HCT116 (cell line): Measurements from ENCODE around the gene ILDR2. TPM values are rescaled to one million over a fixed set of nuclear protein-coding genes. Genes with fewer than 3 reads are reported as not detected.

Source experiments
- ATAC-seq: fragments of 200-7000 bp; cut with Tn5 transposase; 2 replicates; pipeline ENCODE4 v1.9.1; 2020; ENCODE audit warnings: mild to moderate bottlenecking, moderate library complexity
- BruUV-seq: library from RNA; stranded (reverse); fragments of 400-500 nt; replicated peaks from 2 replicates; lab custom pipeline; 2021; lab: Mats Ljungman, UMichigan
- CTCF ChIA-PET: fragments of 300-600 bp; sonication (Branson Sonifier 250); formaldehyde crosslinking; loops from one replicate; lab custom pipeline; 2021; ENCODE audit warnings: antibody characterized with exemption; lab: Charles Lee
- POLR2A ChIA-PET: fragments of 300-600, 350-600 bp; sonication (Branson Sonifier 250); formaldehyde crosslinking; loops from one replicate; lab custom pipeline; 2021; ENCODE audit warnings: antibody characterized with exemption; lab: Charles Lee
- RAD21 ChIA-PET, 2 experiments: fragments of 300-600 bp; sonication (Branson Sonifier 250); formaldehyde crosslinking; loops; one replicate each; lab custom pipeline; 2023; ENCODE audit warnings: low total read pairs in 2 of 2; ENCODE audit not compliant: uncharacterized antibody in 2 of 2, unreplicated experiment in 2 of 2, low non-redundant PET in 1 of 2; lab: Charles Lee
- DNase-seq: peaks from one replicate; pipeline ENCODE4 v3.0.0-alpha.2; 2010; ENCODE audit warnings: low read depth, low spot score
- H2AFZ ChIP-seq: fragments of 200-600 bp; shearing (Covaris generic), sonication (generic); 2 replicates; pipeline ENCODE4 v1.6.1; 2017; ENCODE audit warnings: low read depth, mixed run types, mixed read lengths, antibody characterized with exemption, low read length; ENCODE audit not compliant: poor library complexity, severe bottlenecking
- H3K27ac ChIP-seq: 2 replicates; pipeline ENCODE4 v1.5.1; 2012; ENCODE audit warnings: low read depth, low read length
- H3K27me3 ChIP-seq: fragments of 200-600 bp; sonication (generic); 2 replicates; pipeline ENCODE4 v1.6.1; 2016; ENCODE audit warnings: mixed run types, low read length, mixed read lengths; ENCODE audit not compliant: insufficient read depth
- H3K36me3 ChIP-seq, 2 experiments: fragments of 200-500 bp in 1 of 2; fragments of 200-600 bp in 1 of 2; sonication (Bioruptor generic) in 1 of 2; sonication (generic) in 1 of 2; 2 replicates each; pipeline versions ENCODE4 v1.5.1 to v1.6.1; 2014 to 2016; ENCODE audit warnings: low read length in 2 of 2, inconsistent platforms in 1 of 2, mixed read lengths in 1 of 2, mixed run types in 1 of 2; ENCODE audit not compliant: insufficient read depth in 2 of 2, control insufficient read depth in 1 of 2
- H3K4me1 ChIP-seq, 2 experiments: fragments of 200-600 bp in 1 of 2; sonication (generic) in 1 of 2; 2 replicates each; pipeline versions ENCODE4 v1.5.1 to v1.6.1; 2012 to 2017; ENCODE audit warnings: low read length in 2 of 2, inconsistent platforms in 1 of 2, mild to moderate bottlenecking in 1 of 2, mixed read lengths in 1 of 2, mixed run types in 1 of 2, moderate library complexity in 1 of 2; ENCODE audit not compliant: insufficient read depth in 2 of 2, control insufficient read depth in 1 of 2
- H3K4me2 ChIP-seq: fragments of 200-600 bp; sonication (generic); 2 replicates; pipeline ENCODE4 v1.6.1; 2017; ENCODE audit warnings: mixed run types, low read length, mixed read lengths
- H3K4me3 ChIP-seq, 2 experiments: fragments of 200-600 bp in 1 of 2; sonication (generic) in 1 of 2; replicated peaks in 1 of 2; 2 replicates each; pipeline ENCODE4 v1.5.1; 2011 to 2016; ENCODE audit warnings: low read length in 2 of 2, control low read depth in 1 of 2, low read depth in 1 of 2, mild to moderate bottlenecking in 1 of 2, mixed read lengths in 1 of 2, mixed run types in 1 of 2
- H3K79me2 ChIP-seq: fragments of 200-600 bp; sonication (generic); 2 replicates; pipeline ENCODE4 v1.6.1; 2017; ENCODE audit warnings: mild to moderate bottlenecking, mixed run types, low read length, moderate library complexity, mixed read lengths; ENCODE audit not compliant: insufficient read depth
- H3K9ac ChIP-seq: fragments of 200-600 bp; sonication (generic); 2 replicates; pipeline ENCODE4 v1.6.1; 2016; ENCODE audit warnings: low read length, mixed read lengths
- H3K9me2 ChIP-seq: fragments of 200-600 bp; sonication (generic), shearing (Covaris generic); 2 replicates; pipeline ENCODE4 v1.6.1; 2017; ENCODE audit warnings: mixed run types, mild to moderate bottlenecking, moderate library complexity; ENCODE audit not compliant: insufficient read depth
- H3K9me3 ChIP-seq, 2 experiments: fragments of 200-500 bp in 1 of 2; fragments of 200-600 bp in 1 of 2; sonication (Bioruptor generic) in 1 of 2; sonication (generic) in 1 of 2; 2 replicates each; pipeline ENCODE4 v1.6.1; 2014 to 2017; ENCODE audit warnings: low read length in 2 of 2, mixed read lengths in 2 of 2, inconsistent platforms in 1 of 2, low read depth in 1 of 2, mild to moderate bottlenecking in 1 of 2, mixed run types in 1 of 2, moderate library complexity in 1 of 2; ENCODE audit not compliant: control insufficient read depth in 1 of 2, insufficient read depth in 1 of 2
- H4K20me1 ChIP-seq: fragments of 200-600 bp; sonication (generic), shearing (Covaris generic); 2 replicates; pipeline ENCODE4 v1.6.1; 2017; ENCODE audit warnings: mixed run types, mild to moderate bottlenecking, moderate library complexity; ENCODE audit not compliant: insufficient read depth
- CBX3 ChIP-seq: IDR thresholded peaks from 2 replicates; pipeline ENCODE4 v1.6.1; 2012; ENCODE audit warnings: low read depth
- CEBPB ChIP-seq: IDR thresholded peaks from 2 replicates; pipeline ENCODE4 v1.6.1; 2012; ENCODE audit warnings: low read depth
- ELF1 ChIP-seq: IDR thresholded peaks from 2 replicates; pipeline ENCODE4 v1.6.1; 2012; ENCODE audit warnings: low read depth, borderline replicate concordance
- EZH2 ChIP-seq: fragments of 200-600 bp; sonication (generic); IDR thresholded peaks from 2 replicates; pipeline ENCODE4 v1.6.1; 2017; ENCODE audit warnings: antibody characterized with exemption, mixed run types
- EZH2phosphoT487 ChIP-seq: fragments of 200-600 bp; IDR thresholded peaks from 2 replicates; pipeline ENCODE4 v1.6.1; 2018; ENCODE audit warnings: antibody characterized with exemption, borderline replicate concordance
- FOSL1 ChIP-seq: IDR thresholded peaks from 2 replicates; pipeline ENCODE4 v1.6.1; 2012; ENCODE audit warnings: low read depth
- POLR2AphosphoS5 ChIP-seq: IDR thresholded peaks from 2 replicates; pipeline ENCODE4 v1.6.1; 2011; ENCODE audit warnings: mild to moderate bottlenecking, low read depth, low read length, moderate library complexity
- RAD21 ChIP-seq: IDR thresholded peaks from 2 replicates; pipeline ENCODE4 v1.6.1; 2012; ENCODE audit warnings: low read depth, mild to moderate bottlenecking
- SP1 ChIP-seq: IDR thresholded peaks from 2 replicates; pipeline ENCODE4 v1.6.1; 2012; ENCODE audit warnings: low read depth
- SRF ChIP-seq: IDR thresholded peaks from 2 replicates; pipeline ENCODE4 v1.6.1; 2012; ENCODE audit warnings: low read depth
- TCF7L2 ChIP-seq: IDR thresholded peaks from 2 replicates; pipeline ENCODE4 v1.7.0; 2011; ENCODE audit warnings: borderline replicate concordance, inconsistent platforms; ENCODE audit not compliant: insufficient read depth, insufficient read length; ENCODE audit errors: extremely low read depth
- ZFX ChIP-seq: fragments of 450-650 bp; IDR thresholded peaks from 2 replicates; pipeline ENCODE4 v1.6.1; 2017
- intact Hi-C: fragments of 100-400 bp; cut with micrococcal nuclease; formaldehyde crosslinking; loops from 2 replicates; pipeline ENCODE4 v1.10.0; 2022
- total RNA-seq: library from RNA; stranded (reverse); gene quantifications from one replicate; pipeline ENCODE4 v1.2.1, GENCODE V29; 2021; ENCODE audit not compliant: unreplicated experiment
- TF ChIP-seq, protein P1 (sequence below): IDR thresholded peaks from 2 replicates; pipeline ENCODE4 v1.6.1; 2012
- TF ChIP-seq, protein P2 (sequence below): IDR thresholded peaks from 2 replicates; pipeline ENCODE4 v1.6.1; 2012
- TF ChIP-seq, protein P3 (sequence below): IDR thresholded peaks from 2 replicates; pipeline ENCODE4 v1.6.1; 2011; ENCODE audit warnings: mild to moderate bottlenecking, low read length, moderate library complexity; ENCODE audit not compliant: insufficient replicate concordance; ENCODE audit errors: extremely low read depth

Gene ILDR2
- total RNA-seq, 1 experiment from 2014 or later, result 2.4 TPM

DNA sequence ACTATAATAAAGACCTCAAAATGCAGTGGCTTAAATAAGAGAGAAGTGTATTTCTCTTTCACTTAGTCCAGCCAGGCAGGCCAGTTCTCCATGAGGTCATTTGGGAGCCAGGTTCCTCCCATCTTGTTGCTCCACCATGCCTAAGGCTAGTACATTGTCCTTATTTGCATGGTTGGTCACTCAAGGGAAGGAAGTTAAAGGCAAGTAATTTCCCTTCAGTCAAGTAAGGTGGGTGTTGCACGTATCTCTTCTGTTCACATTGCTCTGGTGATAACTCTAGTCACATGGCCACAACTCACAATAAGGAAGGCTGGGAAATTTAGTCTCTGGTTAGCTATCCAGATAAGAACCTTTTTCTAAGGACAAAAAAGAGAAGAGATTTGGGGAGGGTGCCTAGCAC is 72.1 kb downstream of the ILDR2 start:
- intact Hi-C loops, result no loop called here
- BruUV-seq, result no TSS peak
- H3K9me3 ChIP-seq, result no peaks in the 10 kb centered on the region
- no peak overlapping the region for H3K9ac ChIP-seq
- CTCF ChIA-PET, result interaction anchor here (1.4 kb wide), 1 partner anchor 156 kb away, joined by 3 read pairs; no protein-coding TSS in a partner anchor
- no peak overlapping the region for H3K4me2 ChIP-seq
- no peaks in the 10 kb centered on the region for H3K27me3 ChIP-seq
- ATAC-seq (no peak), DNase-seq (no peak)
- H3K4me1 ChIP-seq, result peaks cover 0 to 8% of the 10 kb centered on the region in 2 experiments; a peak in 1 of 4 replicates
- POLR2A ChIA-PET, result no interaction called here
- no peak overlapping the region for H3K4me3 ChIP-seq
- RAD21 ChIA-PET, result no interaction called here
- no peak overlapping the region for H2AFZ ChIP-seq
- H4K20me1 ChIP-seq, result no peaks in the 10 kb centered on the region
- no peak for TF ChIP-seq ELF1
- no peak for TF ChIP-seq TCF7L2
- no peak for TF ChIP-seq POLR2AphosphoS5
- no peaks in the 10 kb centered on the region for H3K9me2 ChIP-seq
- H3K36me3 ChIP-seq, result no peaks in the 10 kb centered on the region
- no peaks in the 10 kb centered on the region for H3K79me2 ChIP-seq
- H3K27ac ChIP-seq, result no peak overlapping the region

DNA sequence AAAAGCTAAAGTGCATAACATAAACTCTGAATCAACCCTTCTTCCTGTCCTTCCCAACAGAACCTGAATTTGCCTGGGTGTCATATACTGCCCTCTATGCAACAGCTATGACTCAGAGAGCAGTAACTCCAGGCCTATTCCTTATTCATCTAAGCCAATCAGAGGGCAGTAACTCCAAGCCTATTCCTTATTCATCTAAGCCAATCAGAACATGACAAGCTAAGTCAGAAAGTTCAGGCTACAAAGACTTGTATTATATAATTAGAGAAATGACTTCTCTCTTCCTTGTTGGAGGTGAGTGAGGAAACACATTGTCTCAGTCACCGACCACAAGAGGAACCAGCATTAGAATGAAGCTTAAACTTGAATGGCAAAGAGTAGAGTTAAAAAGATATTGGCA is 73.1 kb downstream of the ILDR2 start:
- ChIA-PET RAD21 (no interaction called here), POLR2A (interaction anchor here (0.6 kb wide), 1 partner anchor 33 kb away, joined by 4 read pairs; no protein-coding TSS in a partner anchor), CTCF (interaction anchor here (0.5 to 1.2 kb wide), 4 partner anchors 8 to 156 kb away, joined by 3 to 8 read pairs (median 3); no protein-coding TSS in a partner anchor)
- H3K36me3 ChIP-seq, result no peaks in the 10 kb centered on the region
- no peaks in the 10 kb centered on the region for H3K79me2 ChIP-seq
- intact Hi-C loops, result no loop called here
- H3K9ac ChIP-seq, result no peak overlapping the region
- no TSS peak for BruUV-seq
- no peaks in the 10 kb centered on the region; a peak in 1 of 4 replicates for H3K9me3 ChIP-seq
- ATAC-seq (peak; percentile 96), DNase-seq (peak; percentile 43)
- H3K27me3 ChIP-seq, result no peaks in the 10 kb centered on the region
- peak overlapping the region; percentile 1; the same call in 1 of the 2 replicates for H3K4me2 ChIP-seq
- no peaks in the 10 kb centered on the region for H3K9me2 ChIP-seq
- H3K4me1 ChIP-seq, result peaks cover 0 to 8% of the 10 kb centered on the region in 2 experiments; a peak in 1 of 4 replicates
- no peak overlapping the region for H3K27ac ChIP-seq
- no peak overlapping the region for H3K4me3 ChIP-seq
- TF ChIP-seq, protein P1, sequence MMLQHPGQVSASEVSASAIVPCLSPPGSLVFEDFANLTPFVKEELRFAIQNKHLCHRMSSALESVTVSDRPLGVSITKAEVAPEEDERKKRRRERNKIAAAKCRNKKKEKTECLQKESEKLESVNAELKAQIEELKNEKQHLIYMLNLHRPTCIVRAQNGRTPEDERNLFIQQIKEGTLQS, result no peak
- no peak for TF ChIP-seq ELF1
- TF ChIP-seq ZFX, result no peak
- 0 out of 2 replicates have a peak, but pooled peaks have one; percentile 17 for TF ChIP-seq CEBPB
- TF ChIP-seq FOSL1, result peak; percentile 48
- TF ChIP-seq EZH2phosphoT487, result no peak
- no peak for TF ChIP-seq POLR2AphosphoS5
- 0 out of 2 replicates have a peak, but pooled peaks have one; percentile 24 for TF ChIP-seq SP1
- 0 out of 2 replicates have a peak, but pooled peaks have one; percentile 21 for TF ChIP-seq CBX3
- TF ChIP-seq, protein P2, sequence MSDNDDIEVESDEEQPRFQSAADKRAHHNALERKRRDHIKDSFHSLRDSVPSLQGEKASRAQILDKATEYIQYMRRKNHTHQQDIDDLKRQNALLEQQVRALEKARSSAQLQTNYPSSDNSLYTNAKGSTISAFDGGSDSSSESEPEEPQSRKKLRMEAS, result no peak
- no peak for TF ChIP-seq EZH2
- TF ChIP-seq RAD21, result 0 out of 2 replicates have a peak, but pooled peaks have one; percentile 18
- peak; percentile 15; the same call in 1 of the 2 replicates for TF ChIP-seq SRF
- TF ChIP-seq, protein P3, sequence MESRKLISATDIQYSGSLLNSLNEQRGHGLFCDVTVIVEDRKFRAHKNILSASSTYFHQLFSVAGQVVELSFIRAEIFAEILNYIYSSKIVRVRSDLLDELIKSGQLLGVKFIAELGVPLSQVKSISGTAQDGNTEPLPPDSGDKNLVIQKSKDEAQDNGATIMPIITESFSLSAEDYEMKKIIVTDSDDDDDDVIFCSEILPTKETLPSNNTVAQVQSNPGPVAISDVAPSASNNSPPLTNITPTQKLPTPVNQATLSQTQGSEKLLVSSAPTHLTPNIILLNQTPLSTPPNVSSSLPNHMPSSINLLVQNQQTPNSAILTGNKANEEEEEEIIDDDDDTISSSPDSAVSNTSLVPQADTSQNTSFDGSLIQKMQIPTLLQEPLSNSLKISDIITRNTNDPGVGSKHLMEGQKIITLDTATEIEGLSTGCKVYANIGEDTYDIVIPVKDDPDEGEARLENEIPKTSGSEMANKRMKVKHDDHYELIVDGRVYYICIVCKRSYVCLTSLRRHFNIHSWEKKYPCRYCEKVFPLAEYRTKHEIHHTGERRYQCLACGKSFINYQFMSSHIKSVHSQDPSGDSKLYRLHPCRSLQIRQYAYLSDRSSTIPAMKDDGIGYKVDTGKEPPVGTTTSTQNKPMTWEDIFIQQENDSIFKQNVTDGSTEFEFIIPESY, result no peak
- H4K20me1 ChIP-seq, result no peaks in the 10 kb centered on the region
- no peak overlapping the region for H2AFZ ChIP-seq
